Measurements from ENCODE around the gene HECTD3. TPM values are rescaled to one million over a fixed set of nuclear protein-coding genes. Genes with fewer than 3 reads are reported as not detected.

The HECTD3 gene
- total RNA-seq, 4 donors from 2014 or later: 40.4 to 51.6 (median 46.4) TPM

DNA sequence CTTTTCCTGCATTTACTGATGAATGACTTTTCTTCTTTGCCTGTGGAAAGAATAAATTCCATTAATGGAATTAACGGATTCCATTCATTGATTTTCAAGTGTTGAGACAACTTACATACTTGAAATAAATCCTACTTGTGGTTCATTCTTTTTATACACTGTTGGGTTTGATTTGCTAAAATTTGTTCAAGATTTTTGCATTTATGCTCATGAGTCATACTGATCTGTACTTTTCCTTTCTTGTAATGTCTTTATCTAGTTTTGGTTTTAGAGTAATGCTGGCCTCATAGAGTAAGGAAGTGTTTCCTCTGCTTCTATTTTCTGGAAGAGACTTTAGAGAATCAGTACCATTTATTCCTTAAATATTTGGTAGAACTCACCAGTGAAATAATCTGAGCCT lies 15.3 kb upstream of the HECTD3 start:
- TF ChIP-seq EP300 (IDR thresholded peaks at IDR 0.05) (no peak), POLR2A (IDR thresholded peaks at IDR 0.05) (no peak)
- TF ChIP-seq, protein P1, sequence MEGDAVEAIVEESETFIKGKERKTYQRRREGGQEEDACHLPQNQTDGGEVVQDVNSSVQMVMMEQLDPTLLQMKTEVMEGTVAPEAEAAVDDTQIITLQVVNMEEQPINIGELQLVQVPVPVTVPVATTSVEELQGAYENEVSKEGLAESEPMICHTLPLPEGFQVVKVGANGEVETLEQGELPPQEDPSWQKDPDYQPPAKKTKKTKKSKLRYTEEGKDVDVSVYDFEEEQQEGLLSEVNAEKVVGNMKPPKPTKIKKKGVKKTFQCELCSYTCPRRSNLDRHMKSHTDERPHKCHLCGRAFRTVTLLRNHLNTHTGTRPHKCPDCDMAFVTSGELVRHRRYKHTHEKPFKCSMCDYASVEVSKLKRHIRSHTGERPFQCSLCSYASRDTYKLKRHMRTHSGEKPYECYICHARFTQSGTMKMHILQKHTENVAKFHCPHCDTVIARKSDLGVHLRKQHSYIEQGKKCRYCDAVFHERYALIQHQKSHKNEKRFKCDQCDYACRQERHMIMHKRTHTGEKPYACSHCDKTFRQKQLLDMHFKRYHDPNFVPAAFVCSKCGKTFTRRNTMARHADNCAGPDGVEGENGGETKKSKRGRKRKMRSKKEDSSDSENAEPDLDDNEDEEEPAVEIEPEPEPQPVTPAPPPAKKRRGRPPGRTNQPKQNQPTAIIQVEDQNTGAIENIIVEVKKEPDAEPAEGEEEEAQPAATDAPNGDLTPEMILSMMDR (IDR thresholded peaks at IDR 0.05): no peak
- Histone ChIP-seq H3K4me3 (no peak overlapping the region), H3K27ac (no peak overlapping the region), H3K36me3 (no peaks in the 10 kb centered on the region), H3K27me3 (no peaks in the 10 kb centered on the region), H3K4me1 (no peaks in the 10 kb centered on the region), H3K9me3 (no peaks in the 10 kb centered on the region)
- 48 to 55% methylated on average over 1 of the region's 1 CpG for WGBS, 2 donors
- DNase-seq (ENCODE audit: low spot score in 2 of 2): no peak

DNA sequence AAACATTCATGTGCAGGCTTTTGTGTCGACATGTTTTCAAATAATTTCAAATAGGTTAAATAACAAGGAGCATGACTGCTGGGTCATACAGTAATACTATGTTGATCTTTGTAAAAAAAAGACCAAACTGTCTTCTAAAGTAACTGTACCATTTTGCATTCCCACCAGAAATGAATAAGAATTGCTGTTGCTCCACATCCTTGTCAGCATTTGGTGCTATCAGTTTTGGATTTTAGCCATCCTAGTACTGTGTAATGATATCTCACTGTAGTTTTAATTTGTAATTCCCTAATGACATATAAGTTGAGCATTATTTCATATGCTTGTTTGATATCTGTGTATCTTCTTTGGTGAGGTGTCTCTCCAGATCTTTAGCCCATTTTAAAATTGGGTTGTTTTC lies 12.5 kb upstream of the HECTD3 start:
- Histone ChIP-seq H3K9me3 (no peaks in the 10 kb centered on the region), H3K27ac (no peak overlapping the region), H3K27me3 (no peaks in the 10 kb centered on the region), H3K4me1 (no peaks in the 10 kb centered on the region), H3K36me3 (no peaks in the 10 kb centered on the region), H3K4me3 (no peak overlapping the region)
- TF ChIP-seq, protein P1 (IDR thresholded peaks at IDR 0.05): no peak
- TF ChIP-seq EP300 (IDR thresholded peaks at IDR 0.05) (no peak), POLR2A (IDR thresholded peaks at IDR 0.05) (no peak)
- no peak for DNase-seq (ENCODE audit: low spot score in 2 of 2)
- WGBS, 2 donors: 92 to 94% methylated on average over 1 of the region's 1 CpG

DNA sequence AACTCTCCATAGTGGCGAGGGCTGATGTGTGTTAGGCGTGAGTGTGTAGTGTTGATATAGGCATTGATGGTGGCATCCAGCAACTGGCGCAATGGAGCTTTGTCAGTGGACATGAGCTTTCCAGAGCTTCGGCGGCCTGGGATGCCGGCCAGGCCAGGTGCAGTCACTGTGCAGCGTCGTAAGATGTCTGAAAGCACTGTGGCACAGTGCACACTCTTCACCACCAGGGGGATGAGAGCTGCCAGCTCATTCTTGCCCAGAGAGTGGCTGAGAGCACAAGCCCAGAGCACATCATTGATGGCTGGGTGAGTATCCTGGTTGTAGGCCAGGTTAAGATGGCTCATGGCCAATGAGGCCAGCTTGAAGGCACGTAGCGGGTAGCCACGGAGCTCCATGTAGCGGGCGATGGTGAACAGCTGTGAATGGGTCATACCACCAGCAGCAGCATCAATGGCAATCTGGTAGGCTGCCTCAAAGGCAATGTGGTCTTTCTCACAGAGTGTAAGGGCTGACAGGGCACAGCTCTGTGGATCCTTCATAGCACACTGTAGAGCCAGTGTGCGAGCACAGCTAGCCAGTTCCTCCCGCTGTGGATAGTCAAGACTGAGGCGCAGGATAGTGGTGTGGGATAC lies 7.6 kb upstream of the HECTD3 start:
- Histone ChIP-seq H3K9me3 (no peaks in the 10 kb centered on the region), H3K4me1 (peaks cover 0 to 13% (median 2%) of the 10 kb centered on the region in 4 donors), H3K36me3 (peaks cover 0 to 16% (median 0%) of the 10 kb centered on the region in 3 donors), H3K27ac (no peak overlapping the region), H3K4me3 (no peak overlapping the region), H3K27me3 (no peaks in the 10 kb centered on the region)
- 68 to 70% methylated on average over 15 to 16 of the region's 16 CpGs for WGBS, 2 donors
- TF ChIP-seq EP300 (IDR thresholded peaks at IDR 0.05) (no peak), POLR2A (IDR thresholded peaks at IDR 0.05) (no peak)
- TF ChIP-seq, protein P1 (IDR thresholded peaks at IDR 0.05): peak; percentile 36 to 65 (median 50)
- no peak for DNase-seq (ENCODE audit: low spot score in 2 of 2)

DNA sequence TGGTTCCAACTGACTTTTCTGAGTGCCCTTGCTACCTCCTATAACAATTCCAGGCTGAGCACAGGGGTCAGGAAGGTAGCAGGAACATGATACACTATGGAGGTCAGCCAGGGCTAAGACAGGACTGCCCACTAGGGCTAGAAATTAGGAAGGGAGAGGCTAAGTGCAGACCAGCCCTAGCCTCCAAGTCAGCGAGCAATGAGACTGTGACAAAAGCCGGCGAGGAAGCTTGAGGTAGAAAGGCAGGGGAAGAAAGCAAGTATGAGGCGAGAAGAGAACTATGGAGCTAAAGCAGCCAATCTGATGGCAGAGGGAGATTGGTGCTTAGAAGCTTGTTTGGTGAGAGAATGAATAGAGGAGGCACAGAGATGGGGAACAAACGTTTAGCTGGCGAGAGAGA lies 5.6 kb upstream of the HECTD3 start:
- no peaks in the 10 kb centered on the region for H3K9me3 ChIP-seq
- DNase-seq (ENCODE audit: low spot score in 2 of 2): no peak
- TF ChIP-seq EP300 (IDR thresholded peaks at IDR 0.05): no peak
- TF ChIP-seq, protein P1 (IDR thresholded peaks at IDR 0.05): no peak
- TF ChIP-seq POLR2A (IDR thresholded peaks at IDR 0.05): no peak
- H3K27ac ChIP-seq: no peak overlapping the region
- WGBS, 2 donors: 48 to 68% methylated on average over 6 of the region's 6 CpGs
- peaks cover 0 to 20% (median 0%) of the 10 kb centered on the region in 3 donors for H3K36me3 ChIP-seq
- H3K4me3 ChIP-seq: no peak overlapping the region
- H3K27me3 ChIP-seq: no peaks in the 10 kb centered on the region
- H3K4me1 ChIP-seq: peaks cover 0 to 28% (median 17%) of the 10 kb centered on the region in 4 donors

DNA sequence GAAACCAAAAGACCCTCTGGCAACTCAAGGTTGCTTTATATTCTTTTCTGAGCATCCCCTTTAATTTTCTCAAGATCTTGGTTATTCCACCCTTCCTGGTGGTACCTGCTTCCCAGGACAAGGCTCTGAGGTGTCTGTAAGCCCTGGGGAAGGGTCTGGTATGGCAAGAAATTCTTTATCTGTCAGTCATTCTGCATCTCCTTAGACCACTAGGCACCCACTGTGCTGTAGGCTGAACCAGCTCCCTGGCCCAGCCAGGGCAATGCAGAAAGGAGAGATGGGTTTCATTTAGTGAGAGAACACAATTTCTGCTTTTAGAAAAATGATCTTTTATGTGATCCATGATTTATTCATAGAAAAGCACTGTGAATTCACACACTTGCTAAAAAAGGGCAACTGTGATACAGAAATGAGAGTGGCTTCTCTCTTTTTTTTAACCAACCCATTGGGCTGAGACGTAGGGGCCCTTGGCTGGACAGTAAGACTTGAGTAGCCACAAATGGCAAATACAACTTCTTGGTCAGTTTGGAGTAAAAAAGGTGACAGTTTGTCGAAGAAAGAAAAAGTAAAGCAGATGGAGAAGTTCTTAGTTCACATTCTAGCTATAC lies 5.1 kb upstream of the HECTD3 start:
- Histone ChIP-seq H3K9me3 (no peaks in the 10 kb centered on the region), H3K27ac (no peak overlapping the region), H3K4me1 (peaks cover 0 to 33% (median 22%) of the 10 kb centered on the region in 4 donors), H3K4me3 (no peak overlapping the region), H3K27me3 (no peaks in the 10 kb centered on the region), H3K36me3 (peaks cover 0 to 20% (median 0%) of the 10 kb centered on the region in 3 donors)
- DNase-seq (ENCODE audit: low spot score in 2 of 2): no peak
- WGBS, 2 donors: 67 to 68% methylated on average over 2 of the region's 2 CpGs
- TF ChIP-seq EP300 (IDR thresholded peaks at IDR 0.05) (no peak), POLR2A (IDR thresholded peaks at IDR 0.05) (no peak)
- TF ChIP-seq, protein P1 (IDR thresholded peaks at IDR 0.05): no peak

Data from tibial nerve (tissue), 4 donors.